ENCODE measurements around the gene DAB2IP. TPM values are rescaled to one million over a fixed set of nuclear protein-coding genes. Genes with fewer than 3 reads are reported as not detected.

Gene DAB2IP
- total and polyA plus RNA-seq, 2 of the 4 experiments (the other 2 are of a cell fraction): 5.6 to 17.2 TPM

- TF ChIP-seq MAFK (IDR thresholded peaks at IDR 0.05; ENCODE audit: low read depth, low read length) (no peak), RAD21 (IDR thresholded peaks at IDR 0.05; ENCODE audit: low read length) (peak; percentile 8; the same call in 1 of the 2 replicates), POLR2A (IDR thresholded peaks at IDR 0.05; ENCODE audit: low read depth, low read length) (no peak)
Measured at GRCh38 chr9:121765021-121765950, 113.9 kb downstream of the DAB2IP start (continued).

DNA sequence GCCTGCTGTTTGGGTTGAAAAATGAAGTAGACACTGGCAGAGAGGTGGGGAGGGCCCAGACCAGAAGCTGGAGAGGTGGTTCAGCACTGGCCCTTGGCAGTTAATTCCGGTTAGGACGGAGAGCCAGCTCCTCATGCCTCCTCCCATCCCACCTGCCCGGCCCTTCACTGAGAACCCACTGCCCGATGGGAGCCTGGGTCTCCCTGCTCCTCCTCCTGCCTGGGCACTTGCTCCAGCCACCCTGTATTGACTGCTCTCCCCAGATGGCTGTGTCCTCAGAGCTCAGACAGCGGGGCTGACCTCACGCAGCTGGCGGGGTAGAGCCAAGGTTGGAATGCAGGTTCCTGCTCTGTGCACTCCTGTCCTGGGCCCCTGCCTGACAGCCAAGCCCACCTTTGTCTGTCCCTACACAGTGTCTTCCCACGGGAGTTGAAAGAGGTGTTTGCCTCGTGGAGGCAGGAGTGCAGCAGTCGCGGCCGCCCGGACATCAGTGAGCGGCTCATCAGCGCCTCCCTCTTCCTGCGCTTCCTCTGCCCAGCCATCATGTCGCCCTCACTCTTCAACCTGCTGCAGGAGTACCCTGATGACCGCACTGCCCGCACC, 114.7 kb downstream of the DAB2IP start:
- ChIA-PET CTCF (no interaction called here), POLR2A (ENCODE audit: unreplicated experiment) (no interaction called here)
- ATAC-seq (ENCODE audit: low read depth) (no peak), DNase-seq (no peak)
- peak overlapping the region; percentile 96 for H3K4ac ChIP-seq (ENCODE audit: low read depth, low read length)
- H2BK5ac ChIP-seq (ENCODE audit: low read depth, low read length, poor library complexity, severe bottlenecking): peak overlapping the region; percentile 20
- H3K9me3 ChIP-seq (ENCODE audit: control insufficient read depth, insufficient read depth, low read length): no peaks in the 10 kb centered on the region
- peak overlapping the region; percentile 48 to 93; a peak in 2 of 4 replicates for H4K8ac ChIP-seq (ENCODE audit: low read depth in 2 of 2, low read length in 2 of 2)
- H4K20me1 ChIP-seq (ENCODE audit: insufficient read depth, low read length): no peaks in the 10 kb centered on the region; the same call in 1 of the 2 replicates
- H2BK120ac ChIP-seq (ENCODE audit: low read depth, low read length): peak overlapping the region; percentile 95
- peak overlapping the region; percentile 97 for H2AK5ac ChIP-seq (ENCODE audit: low read depth, low read length)
- peak overlapping the region; percentile 88 for H2AK9ac ChIP-seq (replicated peaks; ENCODE audit: low read depth, low read length, poor library complexity)
- H3K9me1 ChIP-seq (ENCODE audit: insufficient read depth, low read length): peaks cover 51% of the 10 kb centered on the region
- peak overlapping the region; percentile 94 for H2BK20ac ChIP-seq (ENCODE audit: low read depth, low read length)
- no peak overlapping the region for H3K4me3 ChIP-seq (ENCODE audit: insufficient read depth, low read depth, low read length)
- dilution Hi-C loops (cut with HindIII; ENCODE audit: low sequenced_read_pairs, unreplicated experiment): no loop called here
- peaks cover 59% of the 10 kb centered on the region for H3K36me3 ChIP-seq (ENCODE audit: control insufficient read depth, insufficient read depth, low read length)
- H2BK15ac ChIP-seq (ENCODE audit: low read depth, low read length): peak overlapping the region; percentile 45; the same call in 1 of the 3 replicates
- no peak overlapping the region; the same call in 1 of the 2 replicates for H3K56ac ChIP-seq (ENCODE audit: extremely low read depth, insufficient read depth, low read length)
- H4K5ac ChIP-seq (ENCODE audit: low read depth, low read length): no peak overlapping the region
- H3K4me2 ChIP-seq (ENCODE audit: low read depth, low read length): no peak overlapping the region
- peak overlapping the region; percentile 83 for H3K14ac ChIP-seq (replicated peaks; ENCODE audit: low read depth, low read length)
- intact Hi-C loops (cut with micrococcal nuclease): no loop called here
- BruUV-seq (replicated peaks): no TSS peak
- H3K4me1 ChIP-seq (ENCODE audit: control insufficient read depth, insufficient read depth, low read length): peaks cover 27% of the 10 kb centered on the region
- peak overlapping the region; percentile 37 for H2AFZ ChIP-seq (replicated peaks; ENCODE audit: low read length, poor library complexity)
- in situ Hi-C loops (cut with MboI; ENCODE audit: low sequenced_read_pairs): no loop called here
- peaks cover 8 to 62% of the 10 kb centered on the region in 2 experiments; a peak in 3 of 4 replicates for H3K79me1 ChIP-seq (ENCODE audit: low read depth in 1 of 2, low read length in 2 of 2)
- H3K9ac ChIP-seq (ENCODE audit: low read depth, low read length): no peak overlapping the region
- H3K23ac ChIP-seq (ENCODE audit: low read depth, low read length): peak overlapping the region; percentile 77; the same call in 1 of the 2 replicates
- whole genome bisulfite sequencing, 2 experiments (ENCODE audit: extremely low coverage in 2 of 2, insufficient read length in 1 of 2): 100% methylated on average over 8 of the region's 19 CpGs; no CpG with 5 or more reads in 1 of the 2 experiments
- no peaks in the 10 kb centered on the region for H3K27me3 ChIP-seq (ENCODE audit: control insufficient read depth, insufficient read depth, low read length)
- H3K18ac ChIP-seq (ENCODE audit: low read depth, low read length): peak overlapping the region; percentile 32; the same call in 1 of the 2 replicates
- peak overlapping the region; percentile 87 for H4K91ac ChIP-seq (ENCODE audit: insufficient read depth, low read depth, low read length)
- H3K27ac ChIP-seq (ENCODE audit: insufficient read depth, low read length): no peak overlapping the region; the same call in 1 of the 2 replicates
- TF ChIP-seq RAD21 (IDR thresholded peaks at IDR 0.05; ENCODE audit: low read length) (no peak), BHLHE40 (IDR thresholded peaks at IDR 0.05; ENCODE audit: low read depth, low read length) (no peak), CHD1 (IDR thresholded peaks at IDR 0.05; ENCODE audit: low read depth, low read length) (no peak), NFE2L2 (IDR thresholded peaks at IDR 0.05; ENCODE audit: low read depth, low read length) (no peak), MXI1 (IDR thresholded peaks at IDR 0.05; ENCODE audit: borderline replicate concordance, low read depth, low read length) (no peak), RCOR1 (IDR thresholded peaks at IDR 0.05; ENCODE audit: insufficient replicate concordance, low read length) (no peak), MAZ (IDR thresholded peaks at IDR 0.05; ENCODE audit: borderline replicate concordance, low read depth, low read length) (no peak), MAFK (IDR thresholded peaks at IDR 0.05; ENCODE audit: low read depth, low read length) (no peak)
- TF ChIP-seq, protein P1, sequence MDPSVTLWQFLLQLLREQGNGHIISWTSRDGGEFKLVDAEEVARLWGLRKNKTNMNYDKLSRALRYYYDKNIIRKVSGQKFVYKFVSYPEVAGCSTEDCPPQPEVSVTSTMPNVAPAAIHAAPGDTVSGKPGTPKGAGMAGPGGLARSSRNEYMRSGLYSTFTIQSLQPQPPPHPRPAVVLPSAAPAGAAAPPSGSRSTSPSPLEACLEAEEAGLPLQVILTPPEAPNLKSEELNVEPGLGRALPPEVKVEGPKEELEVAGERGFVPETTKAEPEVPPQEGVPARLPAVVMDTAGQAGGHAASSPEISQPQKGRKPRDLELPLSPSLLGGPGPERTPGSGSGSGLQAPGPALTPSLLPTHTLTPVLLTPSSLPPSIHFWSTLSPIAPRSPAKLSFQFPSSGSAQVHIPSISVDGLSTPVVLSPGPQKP (IDR thresholded peaks at IDR 0.05; ENCODE audit: borderline replicate concordance, low read depth, low read length): no peak
- TF ChIP-seq, protein P2, sequence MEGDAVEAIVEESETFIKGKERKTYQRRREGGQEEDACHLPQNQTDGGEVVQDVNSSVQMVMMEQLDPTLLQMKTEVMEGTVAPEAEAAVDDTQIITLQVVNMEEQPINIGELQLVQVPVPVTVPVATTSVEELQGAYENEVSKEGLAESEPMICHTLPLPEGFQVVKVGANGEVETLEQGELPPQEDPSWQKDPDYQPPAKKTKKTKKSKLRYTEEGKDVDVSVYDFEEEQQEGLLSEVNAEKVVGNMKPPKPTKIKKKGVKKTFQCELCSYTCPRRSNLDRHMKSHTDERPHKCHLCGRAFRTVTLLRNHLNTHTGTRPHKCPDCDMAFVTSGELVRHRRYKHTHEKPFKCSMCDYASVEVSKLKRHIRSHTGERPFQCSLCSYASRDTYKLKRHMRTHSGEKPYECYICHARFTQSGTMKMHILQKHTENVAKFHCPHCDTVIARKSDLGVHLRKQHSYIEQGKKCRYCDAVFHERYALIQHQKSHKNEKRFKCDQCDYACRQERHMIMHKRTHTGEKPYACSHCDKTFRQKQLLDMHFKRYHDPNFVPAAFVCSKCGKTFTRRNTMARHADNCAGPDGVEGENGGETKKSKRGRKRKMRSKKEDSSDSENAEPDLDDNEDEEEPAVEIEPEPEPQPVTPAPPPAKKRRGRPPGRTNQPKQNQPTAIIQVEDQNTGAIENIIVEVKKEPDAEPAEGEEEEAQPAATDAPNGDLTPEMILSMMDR (conservative IDR thresholded peaks at IDR 0.05; ENCODE audit: low read depth, low read length): no peak
